ENCODE results near the gene MYORG.

The MYORG gene

DNA sequence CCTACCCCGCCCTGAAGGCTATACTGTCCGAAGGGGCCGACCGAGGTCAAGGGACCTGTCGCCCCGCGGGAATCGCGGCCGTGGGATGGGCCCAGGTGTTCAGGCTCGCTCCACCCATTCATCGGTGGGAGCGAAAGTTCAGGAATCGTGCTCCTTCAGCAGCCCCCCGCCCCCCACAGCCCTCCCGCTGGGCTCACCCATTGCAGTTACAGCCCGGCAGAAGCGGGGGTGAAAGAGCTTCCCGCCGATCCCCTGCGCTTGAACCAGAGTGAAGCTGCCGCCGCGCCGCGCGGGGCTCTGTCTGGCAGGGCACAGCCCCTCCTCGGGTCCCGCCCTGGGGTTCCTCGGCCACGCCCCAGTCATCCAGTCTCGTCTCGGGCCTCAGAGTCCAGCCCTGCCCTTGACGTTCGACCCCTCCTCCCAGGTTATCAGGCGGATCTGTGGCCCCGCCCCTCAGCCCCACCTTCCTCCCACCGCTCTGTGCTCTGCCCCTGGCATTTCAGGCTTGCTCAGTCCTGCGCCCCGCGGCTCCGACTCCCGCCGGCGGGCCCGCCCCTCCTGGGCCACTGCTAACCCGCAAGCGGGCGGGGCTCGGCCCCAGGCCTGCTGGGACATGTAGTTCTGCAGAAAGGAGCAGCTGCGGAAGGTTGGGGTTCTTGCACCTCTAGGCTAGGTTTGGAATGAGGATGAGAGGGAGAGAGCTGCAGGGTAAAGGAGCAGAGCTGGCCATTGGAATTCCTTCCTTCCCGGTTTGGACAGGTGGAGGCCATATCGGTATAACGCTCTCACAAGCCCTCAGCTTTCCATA is at the start of gene MYORG:
Gene MYORG (minus strand): TSS at position 303 of the 808 bp plus-strand sequence. CDS start 3,955 bp downstream, outside the sequence.
- peak; percentile 74 for DNase-seq

DNA sequence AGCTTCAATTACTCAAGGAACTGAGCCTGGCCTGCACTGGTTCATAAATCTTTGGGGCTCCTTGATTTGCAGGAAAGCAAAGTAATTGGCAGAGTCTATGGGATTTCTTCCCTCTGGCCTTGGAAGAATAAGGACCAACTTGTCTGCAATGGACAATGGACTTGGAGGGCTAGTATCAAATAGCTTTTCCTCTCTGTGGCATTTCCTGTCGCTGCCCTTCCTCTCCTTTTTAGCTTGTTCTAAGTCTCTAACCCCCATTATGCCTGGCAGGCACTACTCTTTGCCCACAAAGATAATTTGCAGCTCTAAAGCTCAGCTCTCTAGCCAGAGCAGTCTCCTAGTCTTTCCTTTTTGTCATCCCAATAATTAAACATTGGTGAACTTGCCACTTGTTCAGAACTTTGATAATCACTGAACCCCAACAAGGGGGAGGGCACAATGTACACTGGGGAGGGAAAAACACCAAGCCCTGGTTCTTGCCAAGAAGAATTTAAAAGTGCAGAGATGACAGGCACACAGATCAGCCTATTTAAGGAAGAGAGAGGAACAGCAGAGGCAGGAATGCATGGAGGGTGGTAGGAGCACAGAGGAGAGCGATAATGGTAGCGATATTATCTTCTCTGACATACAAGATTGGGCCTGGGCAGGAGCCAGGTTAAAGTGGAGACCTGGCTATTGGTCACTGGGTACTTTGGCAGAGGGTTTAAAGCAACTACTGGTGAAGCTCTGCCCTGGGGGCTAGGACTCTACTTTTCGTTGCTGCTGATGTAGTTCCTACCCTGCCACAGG is 43.2 kb upstream of the MYORG start:
- no peak for DNase-seq

DNA sequence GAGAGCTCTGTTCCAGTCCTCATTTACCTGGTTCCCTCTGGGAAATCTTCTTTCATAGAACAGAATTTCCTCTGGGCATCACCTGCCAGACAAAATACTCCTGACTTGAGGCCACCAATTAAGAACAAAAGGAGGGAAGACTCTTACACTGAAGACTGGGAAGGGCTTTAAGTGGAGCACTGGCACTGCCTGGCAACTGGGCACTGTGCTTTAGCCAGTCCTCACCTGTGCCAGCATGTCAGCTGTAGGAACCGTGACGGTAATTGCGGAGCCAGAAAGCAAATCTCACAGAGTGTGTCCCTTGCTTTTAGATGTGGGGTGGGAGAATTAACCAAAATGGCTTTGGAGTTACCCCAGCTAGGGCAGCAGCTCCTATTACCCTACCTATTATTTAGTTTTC is 41.0 kb upstream of the MYORG start:
- DNase-seq, result no peak

GRCh38 chr9:34413231-34413852 is 36.6 kb upstream of the MYORG start:
- DNase-seq, result peak; percentile 53

- DNase-seq, result no peak
Observed at GRCh38 chr9:34412336-34412735, 35.6 kb upstream of the MYORG start.

GRCh38 chr9:34409154-34409553 is 32.5 kb upstream of the MYORG start:
- no peak for DNase-seq

GRCh38 chr9:34408173-34408572 is 31.5 kb upstream of the MYORG start:
- no peak for DNase-seq

DNA sequence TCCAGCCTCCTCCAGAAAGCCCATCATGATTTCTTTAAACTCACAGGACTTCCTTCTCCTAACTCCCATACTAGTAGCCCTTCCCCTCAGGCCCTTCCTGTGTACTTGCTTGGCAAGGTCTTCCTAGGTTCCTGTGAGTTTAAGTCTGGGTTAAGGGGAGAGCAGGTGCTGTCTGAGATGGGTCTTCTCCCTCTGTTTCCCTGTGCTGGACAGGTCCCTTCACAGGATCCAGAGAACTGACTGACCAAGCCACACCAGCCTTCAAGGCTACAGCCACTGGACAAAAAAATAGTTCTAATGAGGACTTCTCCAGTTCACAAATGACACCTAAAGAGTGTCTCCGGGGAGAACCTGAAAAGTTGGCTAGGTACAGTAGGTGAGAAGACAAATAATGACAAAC is 29.5 kb upstream of the MYORG start:
- no peak for DNase-seq

GRCh38 chr9:34405719-34406118 is 29.0 kb upstream of the MYORG start:
- DNase-seq, result peak; percentile 52

DNA sequence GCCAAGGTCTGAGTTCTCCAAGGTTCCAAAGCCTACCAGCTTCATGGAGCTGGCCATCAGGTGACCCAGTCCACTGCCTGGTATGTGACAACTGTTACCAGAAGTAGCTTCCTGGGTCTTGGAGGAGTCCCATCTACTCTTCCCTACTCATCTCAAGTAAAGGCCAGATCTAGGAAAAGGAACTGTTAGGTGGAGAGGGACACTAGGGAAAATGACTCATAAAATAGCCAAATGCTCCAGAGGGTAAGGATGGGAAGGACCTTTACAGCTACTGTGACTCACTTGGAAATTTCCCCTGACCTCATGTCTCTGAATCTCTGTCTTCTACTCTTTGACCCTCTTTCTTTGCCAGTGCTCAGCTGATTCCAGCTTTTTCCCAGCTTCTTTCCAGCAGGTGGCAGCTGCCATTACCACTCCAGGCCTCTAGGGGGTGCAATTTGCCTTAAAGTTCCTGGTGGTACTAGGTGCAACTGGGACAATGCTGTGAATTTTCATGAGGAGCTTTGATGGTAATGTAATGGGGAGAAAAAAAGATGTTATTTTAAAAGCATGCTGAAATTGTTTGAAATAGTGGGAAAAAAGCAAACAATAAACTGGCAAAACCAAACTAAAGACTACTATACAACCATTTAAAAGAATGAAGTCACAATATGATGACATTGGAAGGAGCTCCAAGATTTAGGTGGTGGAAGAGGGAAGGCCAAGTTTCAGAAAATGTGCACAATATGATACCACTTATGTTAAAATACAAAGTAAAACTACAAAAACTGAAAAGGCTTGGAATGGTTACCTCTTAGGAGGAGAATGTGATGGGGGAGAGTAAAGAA is 27.1 kb upstream of the MYORG start:
- peak; percentile 53 for DNase-seq

DNA sequence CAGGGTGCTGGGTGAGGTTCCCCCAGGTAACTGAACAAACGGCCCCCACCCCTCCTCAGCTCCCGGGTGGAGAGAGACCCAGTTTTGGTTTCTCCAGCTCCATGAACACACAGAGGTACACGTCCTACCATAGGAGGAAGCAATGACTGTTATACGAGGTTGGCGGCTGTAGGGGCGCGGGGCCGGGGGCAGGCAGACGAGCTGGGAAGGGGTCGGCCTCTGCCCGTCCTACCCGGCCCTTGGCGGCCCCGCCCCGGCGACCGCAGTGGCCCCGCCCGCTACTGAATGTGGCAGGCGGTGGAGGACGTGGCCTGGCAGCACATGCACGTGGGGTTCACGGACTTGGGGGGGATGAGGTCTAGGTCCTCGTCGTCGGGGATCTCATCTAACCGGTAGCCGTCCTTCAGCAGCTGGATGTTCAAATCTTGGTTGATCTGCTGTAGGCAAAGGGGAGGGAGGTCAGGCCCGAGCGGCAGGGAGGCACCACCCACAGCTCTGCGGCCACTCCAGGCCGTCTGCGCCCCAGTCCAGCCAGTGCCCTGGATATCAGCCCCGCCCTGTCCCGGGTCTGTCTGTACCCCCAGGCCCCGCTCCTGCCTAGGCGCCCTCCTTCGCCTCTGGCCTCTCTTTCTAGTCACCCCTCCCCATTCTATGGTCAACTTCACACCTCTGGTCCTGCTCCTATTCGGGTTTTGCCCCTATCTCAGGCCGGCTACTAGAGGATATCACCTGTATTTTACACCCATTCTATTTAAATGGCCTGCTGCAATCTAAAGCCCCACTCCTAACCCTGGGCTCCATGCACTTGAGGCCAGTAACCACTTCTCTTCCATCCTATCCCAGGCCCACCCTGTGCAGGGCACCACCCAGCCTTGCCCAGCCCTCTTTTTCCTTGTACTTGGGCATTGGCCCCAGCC is 24.2 kb upstream of the MYORG start:
- DNase-seq, result no peak

DNA sequence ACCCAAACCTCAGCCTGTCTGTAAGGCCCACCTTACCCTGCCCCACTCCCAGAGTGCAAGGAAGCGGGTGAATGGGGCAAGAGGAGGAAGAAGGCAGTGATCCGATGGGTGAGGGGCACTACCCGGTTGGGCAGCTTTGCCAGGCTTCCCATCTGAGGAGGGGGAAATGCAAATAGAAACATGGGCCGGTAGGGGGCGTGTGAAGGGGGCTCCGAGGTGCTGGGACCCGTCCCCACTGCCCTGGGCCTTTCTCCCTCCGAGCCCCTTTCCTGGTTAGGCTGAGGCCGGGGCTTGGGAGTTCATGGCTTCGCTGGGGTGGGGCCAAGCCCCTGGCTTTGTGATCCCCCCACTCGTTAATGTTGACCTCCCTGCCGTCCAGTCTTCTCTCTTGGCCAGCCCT is 23.6 kb upstream of the MYORG start:
- no peak for DNase-seq

DNA sequence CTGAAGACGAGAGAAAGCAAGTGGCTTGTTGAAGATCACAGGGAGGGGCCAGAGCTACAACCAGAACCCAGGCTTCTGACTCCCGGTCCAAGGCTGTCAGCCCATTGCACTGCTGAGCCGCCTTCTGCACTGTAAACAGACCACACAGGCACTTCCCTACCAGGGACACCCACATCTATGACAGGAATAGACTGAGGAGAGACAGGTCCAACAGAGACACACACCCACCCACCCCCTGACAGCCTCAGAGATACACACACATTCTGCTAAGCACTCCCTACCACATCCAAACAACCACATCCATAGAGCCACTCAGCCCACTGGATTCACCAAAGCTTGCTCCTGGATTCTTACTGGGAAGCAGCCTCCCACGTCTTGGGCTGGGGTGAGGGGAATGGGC is 23.0 kb upstream of the MYORG start:
- no peak for DNase-seq

DNA sequence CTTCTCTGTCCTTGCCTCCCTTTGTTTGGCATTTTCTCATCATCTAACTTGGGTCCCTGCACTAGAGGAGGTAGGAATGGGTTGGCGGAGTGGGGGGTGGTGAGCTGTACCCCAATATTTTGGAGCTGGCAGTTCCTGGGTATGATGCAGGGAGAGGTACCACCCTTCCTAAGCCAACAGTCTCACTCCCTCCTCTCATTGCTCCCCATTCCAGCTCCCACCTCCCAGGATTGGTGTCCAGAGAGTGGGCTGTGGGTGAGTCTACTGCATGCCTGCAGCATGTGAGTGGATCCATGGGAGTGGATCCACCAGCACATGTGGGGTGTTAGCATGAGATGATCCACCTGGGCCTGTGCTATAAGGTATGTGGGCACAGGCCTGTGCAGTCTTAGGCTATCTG is 22.2 kb upstream of the MYORG start:
- no peak for DNase-seq

- no peak for DNase-seq
Observed at GRCh38 chr9:34396276-34397214, 19.8 kb upstream of the MYORG start.

DNA sequence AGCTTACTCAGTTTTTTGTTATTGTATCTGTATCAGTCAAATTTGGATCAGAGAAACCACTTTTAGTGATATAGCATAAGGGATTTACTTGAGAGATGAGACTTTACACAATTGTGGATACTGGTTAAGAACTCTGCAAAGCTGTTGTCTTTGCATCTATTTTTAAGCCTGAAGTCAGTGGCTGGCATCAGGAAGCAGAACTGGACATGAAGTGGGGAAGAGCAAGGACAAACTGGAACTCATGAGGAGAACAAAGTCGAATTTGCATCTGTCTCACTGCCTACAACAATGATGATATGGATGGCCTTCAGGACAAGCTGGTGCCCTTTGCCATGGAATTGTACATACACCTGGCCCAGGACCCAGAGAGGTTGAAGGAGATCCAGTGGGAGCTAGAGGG is 15.8 kb upstream of the MYORG start:
- DNase-seq, result no peak

GRCh38 chr9:34387239-34387638 is 10.5 kb upstream of the MYORG start:
- no peak for DNase-seq

DNA sequence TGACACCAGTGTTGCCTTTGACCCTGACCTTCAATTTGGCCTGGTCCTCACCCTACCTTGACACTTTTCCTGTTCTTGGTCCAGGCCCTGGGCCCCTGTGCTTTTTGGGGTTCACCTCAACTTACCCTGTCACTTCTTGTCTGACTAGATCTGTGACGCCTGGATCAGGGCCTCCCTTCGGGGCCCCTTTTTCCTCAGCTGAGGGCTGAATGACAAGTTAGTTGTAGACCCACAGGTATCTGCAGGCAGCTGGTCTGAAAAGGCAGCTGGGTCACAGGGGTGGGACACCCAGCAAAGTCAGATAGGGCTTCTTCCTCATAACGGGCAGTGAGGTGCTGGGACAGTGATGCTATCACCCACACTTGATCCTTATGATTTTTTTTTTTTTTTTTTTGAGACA is 10.0 kb upstream of the MYORG start:
- no peak for DNase-seq

GRCh38 chr9:34385561-34386230 is 9.0 kb upstream of the MYORG start:
- DNase-seq, result no peak
